Measurements from ENCODE around the gene RABAC1.

RABAC1 gene

GRCh38 chr19:41907994-41908615, 51.0 kb downstream of the RABAC1 start:
- no peaks in the 10 kb centered on the region for H3K9me3 ChIP-seq (ENCODE audit: control insufficient read depth, insufficient read depth, low read length)
- no peaks in the 10 kb centered on the region for H3K79me2 ChIP-seq (ENCODE audit: control insufficient read depth, low read length)
- no peak overlapping the region for H3K4me3 ChIP-seq (ENCODE audit: low read length)
- H3K27me3 ChIP-seq (ENCODE audit: control insufficient read depth, low read length): peaks cover 3% of the 10 kb centered on the region; the same call in 1 of the 2 replicates
- no peak overlapping the region for H3K27ac ChIP-seq (ENCODE audit: low read depth, low read length)
- H4K20me1 ChIP-seq (ENCODE audit: control insufficient read depth, insufficient read depth, low read depth, low read length): no peaks in the 10 kb centered on the region
- peaks cover 8% of the 10 kb centered on the region for H3F3A ChIP-seq (ENCODE audit: control insufficient read depth, insufficient read depth)
- H3K36me3 ChIP-seq (ENCODE audit: control insufficient read depth, low read length): peaks cover 41% of the 10 kb centered on the region
- H3K4me1 ChIP-seq (ENCODE audit: control insufficient read depth, low read length): peaks cover 12% of the 10 kb centered on the region
- H3K4me2 ChIP-seq (ENCODE audit: low read length): no peak overlapping the region
- TF ChIP-seq EZH2phosphoT487 (IDR thresholded peaks at IDR 0.05; ENCODE audit: borderline replicate concordance, low read length): no peak
- TF ChIP-seq, protein P1, sequence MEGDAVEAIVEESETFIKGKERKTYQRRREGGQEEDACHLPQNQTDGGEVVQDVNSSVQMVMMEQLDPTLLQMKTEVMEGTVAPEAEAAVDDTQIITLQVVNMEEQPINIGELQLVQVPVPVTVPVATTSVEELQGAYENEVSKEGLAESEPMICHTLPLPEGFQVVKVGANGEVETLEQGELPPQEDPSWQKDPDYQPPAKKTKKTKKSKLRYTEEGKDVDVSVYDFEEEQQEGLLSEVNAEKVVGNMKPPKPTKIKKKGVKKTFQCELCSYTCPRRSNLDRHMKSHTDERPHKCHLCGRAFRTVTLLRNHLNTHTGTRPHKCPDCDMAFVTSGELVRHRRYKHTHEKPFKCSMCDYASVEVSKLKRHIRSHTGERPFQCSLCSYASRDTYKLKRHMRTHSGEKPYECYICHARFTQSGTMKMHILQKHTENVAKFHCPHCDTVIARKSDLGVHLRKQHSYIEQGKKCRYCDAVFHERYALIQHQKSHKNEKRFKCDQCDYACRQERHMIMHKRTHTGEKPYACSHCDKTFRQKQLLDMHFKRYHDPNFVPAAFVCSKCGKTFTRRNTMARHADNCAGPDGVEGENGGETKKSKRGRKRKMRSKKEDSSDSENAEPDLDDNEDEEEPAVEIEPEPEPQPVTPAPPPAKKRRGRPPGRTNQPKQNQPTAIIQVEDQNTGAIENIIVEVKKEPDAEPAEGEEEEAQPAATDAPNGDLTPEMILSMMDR (IDR thresholded peaks at IDR 0.05; ENCODE audit: low read depth, low read length, poor library complexity, severe bottlenecking): no peak
- H3K9me2 ChIP-seq (replicated peaks; ENCODE audit: control insufficient read depth, low read length): no peaks in the 10 kb centered on the region

GRCh38 chr19:41906916-41907680, 52.0 kb downstream of the RABAC1 start:
- TF ChIP-seq EZH2phosphoT487 (IDR thresholded peaks at IDR 0.05; ENCODE audit: borderline replicate concordance, low read length): no peak
- TF ChIP-seq, protein P1 (IDR thresholded peaks at IDR 0.05; ENCODE audit: low read depth, low read length, poor library complexity, severe bottlenecking): no peak
- H3K27ac ChIP-seq (ENCODE audit: low read depth, low read length): peak overlapping the region; percentile 15; the same call in 1 of the 2 replicates
- H3K9me3 ChIP-seq (ENCODE audit: control insufficient read depth, insufficient read depth, low read length): no peaks in the 10 kb centered on the region
- H3K9me2 ChIP-seq (replicated peaks; ENCODE audit: control insufficient read depth, low read length): no peaks in the 10 kb centered on the region
- H3K4me3 ChIP-seq (ENCODE audit: low read length): no peak overlapping the region
- no peak overlapping the region for H3K4me2 ChIP-seq (ENCODE audit: low read length)
- no peaks in the 10 kb centered on the region for H3K79me2 ChIP-seq (ENCODE audit: control insufficient read depth, low read length)
- peaks cover 8% of the 10 kb centered on the region for H3F3A ChIP-seq (ENCODE audit: control insufficient read depth, insufficient read depth)
- H3K4me1 ChIP-seq (ENCODE audit: control insufficient read depth, low read length): peaks cover 7% of the 10 kb centered on the region
- H3K36me3 ChIP-seq (ENCODE audit: control insufficient read depth, low read length): peaks cover 51% of the 10 kb centered on the region
- no peaks in the 10 kb centered on the region for H4K20me1 ChIP-seq (ENCODE audit: control insufficient read depth, insufficient read depth, low read depth, low read length)
- no peaks in the 10 kb centered on the region for H3K27me3 ChIP-seq (ENCODE audit: control insufficient read depth, low read length)

Measured in DOHH2 (cell line).